Endothelial cell of umbilical vein (primary cell): ENCODE measurements around the gene HPS4. TPM values are rescaled to one million over a fixed set of nuclear protein-coding genes. Genes with fewer than 3 reads are reported as not detected.

Experiments used
- BruUV-seq: library from RNA; stranded (reverse); fragments of 400-500 nt; replicated peaks from 2 replicates; lab custom pipeline; 2021; lab: Mats Ljungman, UMichigan
- CTCF ChIA-PET: fragments of 300-600, 350-600 bp; sonication (Branson Sonifier 250); formaldehyde crosslinking; loops from one replicate; lab custom pipeline; 2021; ENCODE audit warnings: antibody characterized with exemption, inconsistent platforms; lab: Charles Lee
- POLR2A ChIA-PET: fragments of 300-600, 350-600 bp; sonication (Branson Sonifier 250); formaldehyde crosslinking; loops from one replicate; lab custom pipeline; 2021; ENCODE audit warnings: antibody characterized with exemption, inconsistent platforms; lab: Charles Lee
- DNase-seq: peaks from one replicate; pipeline ENCODE4 v3.0.0-alpha.2; 2011; ENCODE audit warnings: low read depth, low spot score
- FAIRE-seq: peaks from 2 replicates; lab custom pipeline; 2011; peaks lifted over from hg19 to GRCh38; lab: Jason Lieb, UNC
- H2AFZ ChIP-seq: 2 replicates; pipeline ENCODE4 v1.6.0; 2012; ENCODE audit warnings: low read depth, low read length, control low read depth, inconsistent platforms
- H3K27ac ChIP-seq: 2 replicates; pipeline ENCODE4 v1.5.1; 2011; ENCODE audit warnings: low read depth, mild to moderate bottlenecking, control low read depth, low read length, moderate library complexity; ENCODE audit not compliant: insufficient read depth
- H3K27me3 ChIP-seq, 2 experiments: 2 replicates each; pipeline versions ENCODE4 v1.6.0 to v1.6.1; 2011; ENCODE audit warnings: low read length in 2 of 2, mixed read lengths in 1 of 2; ENCODE audit not compliant: control insufficient read depth in 2 of 2, insufficient read depth in 2 of 2
- H3K36me3 ChIP-seq, 2 experiments: 2 replicates in 1 of 2; 3 replicates in 1 of 2; pipeline ENCODE4 v1.5.1; 2011; ENCODE audit warnings: low read length in 2 of 2, mild to moderate bottlenecking in 1 of 2, moderate library complexity in 1 of 2; ENCODE audit not compliant: control insufficient read depth in 2 of 2, insufficient read depth in 2 of 2; ENCODE audit errors: extremely low read depth in 1 of 2
- H3K4me1 ChIP-seq: 3 replicates; pipeline ENCODE4 v1.5.1; 2011; ENCODE audit warnings: mild to moderate bottlenecking, low read length; ENCODE audit not compliant: control insufficient read depth, insufficient read depth; ENCODE audit errors: extremely low read depth
- H3K4me2 ChIP-seq: 2 replicates; pipeline ENCODE4 v1.6.1; 2011; ENCODE audit warnings: low read length, control low read depth, mixed read lengths; ENCODE audit not compliant: insufficient read depth
- H3K4me3 ChIP-seq, 3 experiments: fragments of 200-600 bp in 1 of 3; sonication (generic), shearing (Covaris generic) in 1 of 3; replicated peaks in 1 of 3; 2 replicates each; pipeline ENCODE4 v1.5.1; 2011 to 2016; ENCODE audit warnings: control low read depth in 3 of 3, low read length in 3 of 3, mild to moderate bottlenecking in 2 of 3, inconsistent platforms in 1 of 3, low read depth in 1 of 3, moderate library complexity in 1 of 3; ENCODE audit not compliant: insufficient read depth in 1 of 3
- H3K79me2 ChIP-seq: 2 replicates; pipeline ENCODE4 v1.6.0; 2012; ENCODE audit warnings: low read length, inconsistent platforms; ENCODE audit not compliant: control insufficient read depth, insufficient read depth
- H3K9ac ChIP-seq: replicated peaks from 2 replicates; pipeline ENCODE3; 2011; ENCODE audit warnings: low read length, control low read depth; ENCODE audit not compliant: insufficient read depth; ENCODE audit errors: extremely low read depth
- H3K9me1 ChIP-seq: replicated peaks from 3 replicates; pipeline ENCODE4 v1.6.0; 2011; ENCODE audit warnings: mild to moderate bottlenecking, low read length; ENCODE audit not compliant: control insufficient read depth, insufficient read depth; ENCODE audit errors: extremely low read depth
- H3K9me3 ChIP-seq: replicated peaks from 2 replicates; pipeline ENCODE4 v1.5.1; 2012; ENCODE audit warnings: low read length, inconsistent platforms; ENCODE audit not compliant: control insufficient read depth, insufficient read depth
- H4K20me1 ChIP-seq: replicated peaks from 2 replicates; pipeline ENCODE3; 2011; ENCODE audit warnings: mild to moderate bottlenecking, low read length; ENCODE audit not compliant: control insufficient read depth, insufficient read depth; ENCODE audit errors: extremely low read depth
- CTCF ChIP-seq, 2 donors: IDR thresholded peaks; 1 replicate in 1 of 2; 2 replicates in 1 of 2; pipeline ENCODE4 v1.5.1; 2011; ENCODE audit warnings: low read length in 2 of 2, mild to moderate bottlenecking in 2 of 2, moderate library complexity in 2 of 2, control low read depth in 1 of 2, inconsistent platforms in 1 of 2, low read depth in 1 of 2; ENCODE audit not compliant: insufficient read depth in 1 of 2; ENCODE audit errors: extremely low read depth in 1 of 2
- FOS ChIP-seq: IDR thresholded peaks from 2 replicates; pipeline ENCODE4 v1.6.1; 2011; ENCODE audit warnings: mild to moderate bottlenecking, low read length, moderate library complexity, borderline replicate concordance; ENCODE audit not compliant: insufficient read depth
- GATA2 ChIP-seq: IDR thresholded peaks from 2 replicates; pipeline ENCODE4 v1.7.0; 2011; ENCODE audit warnings: low read depth, mild to moderate bottlenecking, moderate library complexity, mixed read lengths, low read length; ENCODE audit not compliant: insufficient read length, insufficient read depth
- JUN ChIP-seq: IDR thresholded peaks from 2 replicates; pipeline ENCODE4 v1.6.1; 2011; ENCODE audit warnings: borderline replicate concordance, low read depth; ENCODE audit not compliant: insufficient read length, insufficient read depth
- POLR2A ChIP-seq: IDR thresholded peaks from 2 replicates; pipeline ENCODE4 v1.6.1; 2012; ENCODE audit warnings: low read depth, mild to moderate bottlenecking, control low read depth, low read length
- POLR2AphosphoS5 ChIP-seq: IDR thresholded peaks from 2 replicates; pipeline ENCODE4 v1.6.1; 2012; ENCODE audit warnings: low read depth, mild to moderate bottlenecking, control low read depth, low read length, moderate library complexity; ENCODE audit not compliant: insufficient read depth
- dilution Hi-C: fragments of 300-500 bp; cut with MboI; formaldehyde crosslinking; loops from one replicate; pipeline ENCODE4 v1.15.0; 2019; ENCODE audit warnings: low sequenced_read_pairs; ENCODE audit not compliant: extremely low pct_ligation_motif_present
- intact Hi-C: fragments of 100-400 bp; cut with micrococcal nuclease; formaldehyde crosslinking; loops from one replicate; pipeline ENCODE4 v1.10.0; 2022
- polyA plus RNA-seq, 4 experiments: library from polyadenylated mRNA; depleted of rRNA in 3 of 4; stranded (reverse) in 3 of 4; unstranded in 1 of 4; fragments of >200 nt; gene quantifications; 2 replicates each; pipeline versions ENCODE4 v1.2.1 to v1.2.3, GENCODE V29; 2011 to 2012; ENCODE audit warnings: missing spikeins in 1 of 4
- total RNA-seq: library from RNA; stranded (reverse); gene quantifications from 2 replicates; pipeline ENCODE4 v1.2.3, GENCODE V29; 2021

Gene HPS4
- total and polyA plus RNA-seq, 2 donors (not counting 3 experiments of a cell fraction or from before 2014, with no cell fraction given) = 28.4 to 29.7 TPM

- ChIA-PET CTCF (interaction anchor here (1.3 to 1.9 kb wide), 2 partner anchors 24 to 37 kb away, joined by 3 to 8 read pairs; no protein-coding TSS in a partner anchor), POLR2A (no interaction called here)
- intact Hi-C loops (no loop called here), dilution Hi-C loops (no loop called here)
- Histone ChIP-seq H3K27me3 (no peaks in the 10 kb centered on the region), H4K20me1 (no peaks in the 10 kb centered on the region), H3K9me3 (no peaks in the 10 kb centered on the region), H3K9me1 (no peaks in the 10 kb centered on the region), H3K4me3 (no peak overlapping the region), H2AFZ (no peak overlapping the region), H3K4me1 (no peaks in the 10 kb centered on the region), H3K9ac (no peak overlapping the region), H3K27ac (no peak overlapping the region), H3K36me3 (peaks cover 0 to 6% of the 10 kb centered on the region in 2 experiments), H3K79me2 (no peaks in the 10 kb centered on the region), H3K4me2 (no peak overlapping the region)
- FAIRE-seq (no peak), DNase-seq (no peak)
- no TSS peak for BruUV-seq
- TF ChIP-seq CTCF (IDR thresholded peaks at IDR 0.05; ENCODE audit: extremely low read depth in 1 of 2, insufficient read depth in 1 of 2, low read depth in 1 of 2, low read length in 2 of 2) = no peak
- TF ChIP-seq FOS = no peak
- TF ChIP-seq POLR2A = no peak
- TF ChIP-seq GATA2 = no peak
- no peak for TF ChIP-seq JUN
- TF ChIP-seq POLR2AphosphoS5 = no peak
These were observed 46.6 kb downstream of the HPS4 start for GRCh38 chr22:26436903-26437515.
